GM23248 (cell line): ENCODE measurements around the gene SORT1.

Experiments
- EZH2 ChIP-seq: fragments of 200-600 bp; sonication (generic); IDR thresholded peaks from 2 replicates; pipeline ENCODE4 v1.6.1; 2018; ENCODE audit warnings: antibody characterized with exemption, mild to moderate bottlenecking; ENCODE audit not compliant: insufficient read depth, poor library complexity, severe bottlenecking
- EZH2phosphoT487 ChIP-seq: fragments of 200-600 bp; sonication (generic); IDR thresholded peaks from 2 replicates; pipeline ENCODE4 v1.6.1; 2018; ENCODE audit warnings: antibody characterized with exemption, moderate library complexity, mild to moderate bottlenecking, low read depth; ENCODE audit not compliant: insufficient read depth

GRCh38 chr1:109299558-109300343 lies 98.0 kb downstream of the SORT1 start:
- TF ChIP-seq EZH2 (no peak), EZH2phosphoT487 (no peak)
